Measurements from ENCODE around the gene SLC1A7. TPM values are rescaled to one million over a fixed set of nuclear protein-coding genes. Genes with fewer than 3 reads are reported as not detected.

Gene SLC1A7
- total RNA-seq, 1 experiment from 2014 or later = not detected

DNA sequence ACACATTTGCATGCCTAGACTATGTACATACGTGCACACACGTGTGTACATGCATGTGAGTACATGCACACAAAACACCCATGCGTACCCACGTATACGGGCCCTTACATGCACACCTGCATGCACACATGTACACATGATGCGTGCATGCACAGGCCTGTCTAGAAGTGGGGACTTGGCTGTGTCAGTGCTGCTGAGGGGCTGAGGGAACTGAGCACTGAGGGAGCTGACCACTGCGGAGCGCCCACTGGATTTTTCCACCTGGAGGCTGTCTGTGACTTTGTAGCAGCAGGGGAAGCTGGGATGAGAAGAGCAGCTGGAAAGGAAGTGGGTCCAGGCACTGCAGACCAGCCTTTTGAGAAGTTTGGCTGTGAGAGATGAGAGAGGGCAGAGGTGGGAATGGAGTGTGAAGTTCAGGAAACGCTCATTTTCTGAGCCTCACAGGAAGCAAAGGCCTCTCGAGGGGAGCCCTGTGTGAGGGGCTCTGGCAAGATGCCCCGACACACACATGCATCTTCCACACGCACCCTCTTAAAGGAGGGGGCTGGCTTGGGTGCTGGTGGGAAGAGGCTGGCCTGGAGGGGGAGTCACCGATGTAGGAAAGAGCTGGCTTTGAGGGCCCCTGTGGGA, 59.5 kb downstream of the SLC1A7 start:
- ChIA-PET RAD21 (ENCODE audit: low non-redundant PET in 1 of 2, low total read pairs in 2 of 2, uncharacterized antibody in 2 of 2, unreplicated experiment in 2 of 2) (no interaction called here), POLR2A (no interaction called here), CTCF (no interaction called here)
- H3K4me1 ChIP-seq (ENCODE audit: control insufficient read depth in 1 of 2, insufficient read depth in 2 of 2, low read length in 2 of 2) = peaks cover 0 to 7% of the 10 kb centered on the region in 2 experiments; a peak in 1 of 4 replicates
- no peaks in the 10 kb centered on the region for H3K9me3 ChIP-seq (ENCODE audit: control insufficient read depth in 1 of 2, insufficient read depth in 1 of 2, low read depth in 1 of 2, low read length in 2 of 2)
- no peaks in the 10 kb centered on the region for H3K9me2 ChIP-seq (ENCODE audit: insufficient read depth)
- no peak overlapping the region for H2AFZ ChIP-seq (ENCODE audit: low read depth, low read length, poor library complexity, severe bottlenecking)
- no peak overlapping the region for H3K4me3 ChIP-seq (replicated peaks in 1 of 2; ENCODE audit: low read depth in 1 of 2, low read length in 2 of 2)
- intact Hi-C loops (cut with micrococcal nuclease) = no loop called here
- ATAC-seq (no peak), DNase-seq (ENCODE audit: low read depth, low spot score) (no peak)
- no peaks in the 10 kb centered on the region for H3K79me2 ChIP-seq (ENCODE audit: insufficient read depth, low read length)
- no peak overlapping the region for H3K27ac ChIP-seq (ENCODE audit: low read depth, low read length)
- H3K27me3 ChIP-seq (ENCODE audit: insufficient read depth, low read length) = no peaks in the 10 kb centered on the region
- no peaks in the 10 kb centered on the region for H3K36me3 ChIP-seq (ENCODE audit: control insufficient read depth in 1 of 2, insufficient read depth in 2 of 2, low read length in 2 of 2)
- H4K20me1 ChIP-seq (ENCODE audit: insufficient read depth) = no peaks in the 10 kb centered on the region
- TF ChIP-seq ZNF274 (IDR thresholded peaks at IDR 0.05; ENCODE audit: low read depth, low read length) (no peak), TCF7L2 (IDR thresholded peaks at IDR 0.05; ENCODE audit: borderline replicate concordance, extremely low read depth, insufficient read depth, insufficient read length) (no peak), CBX3 (IDR thresholded peaks at IDR 0.05; ENCODE audit: low read depth) (no peak), CEBPB (IDR thresholded peaks at IDR 0.05; ENCODE audit: low read depth) (no peak), POLR2A (IDR thresholded peaks at IDR 0.05; ENCODE audit: borderline replicate concordance, extremely low read depth, insufficient read depth, insufficient read length) (no peak), REST (IDR thresholded peaks at IDR 0.05; ENCODE audit: low read depth) (no peak), EZH2 (IDR thresholded peaks at IDR 0.05) (no peak), ZFX (IDR thresholded peaks at IDR 0.05) (no peak), RAD21 (IDR thresholded peaks at IDR 0.05; ENCODE audit: low read depth) (no peak), SIN3A (IDR thresholded peaks at IDR 0.05; ENCODE audit: low read depth) (no peak), CTCF (IDR thresholded peaks at IDR 0.05 in 2 of 3, conservative IDR thresholded peaks at IDR 0.05 in 1 of 3; ENCODE audit: borderline replicate concordance in 1 of 3, insufficient read depth in 1 of 3, low read depth in 2 of 3, low read length in 2 of 3) (no peak), POLR2AphosphoS5 (IDR thresholded peaks at IDR 0.05; ENCODE audit: low read depth, low read length) (no peak), JUND (IDR thresholded peaks at IDR 0.05) (no peak), SP1 (IDR thresholded peaks at IDR 0.05; ENCODE audit: low read depth) (no peak), SRF (IDR thresholded peaks at IDR 0.05; ENCODE audit: low read depth) (no peak), FOSL1 (IDR thresholded peaks at IDR 0.05; ENCODE audit: low read depth) (no peak), EGR1 (IDR thresholded peaks at IDR 0.05; ENCODE audit: low read depth) (no peak), ELF1 (IDR thresholded peaks at IDR 0.05; ENCODE audit: borderline replicate concordance, low read depth) (no peak)
- TF ChIP-seq, protein P1, sequence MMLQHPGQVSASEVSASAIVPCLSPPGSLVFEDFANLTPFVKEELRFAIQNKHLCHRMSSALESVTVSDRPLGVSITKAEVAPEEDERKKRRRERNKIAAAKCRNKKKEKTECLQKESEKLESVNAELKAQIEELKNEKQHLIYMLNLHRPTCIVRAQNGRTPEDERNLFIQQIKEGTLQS (IDR thresholded peaks at IDR 0.05) = no peak
- TF ChIP-seq, protein P2, sequence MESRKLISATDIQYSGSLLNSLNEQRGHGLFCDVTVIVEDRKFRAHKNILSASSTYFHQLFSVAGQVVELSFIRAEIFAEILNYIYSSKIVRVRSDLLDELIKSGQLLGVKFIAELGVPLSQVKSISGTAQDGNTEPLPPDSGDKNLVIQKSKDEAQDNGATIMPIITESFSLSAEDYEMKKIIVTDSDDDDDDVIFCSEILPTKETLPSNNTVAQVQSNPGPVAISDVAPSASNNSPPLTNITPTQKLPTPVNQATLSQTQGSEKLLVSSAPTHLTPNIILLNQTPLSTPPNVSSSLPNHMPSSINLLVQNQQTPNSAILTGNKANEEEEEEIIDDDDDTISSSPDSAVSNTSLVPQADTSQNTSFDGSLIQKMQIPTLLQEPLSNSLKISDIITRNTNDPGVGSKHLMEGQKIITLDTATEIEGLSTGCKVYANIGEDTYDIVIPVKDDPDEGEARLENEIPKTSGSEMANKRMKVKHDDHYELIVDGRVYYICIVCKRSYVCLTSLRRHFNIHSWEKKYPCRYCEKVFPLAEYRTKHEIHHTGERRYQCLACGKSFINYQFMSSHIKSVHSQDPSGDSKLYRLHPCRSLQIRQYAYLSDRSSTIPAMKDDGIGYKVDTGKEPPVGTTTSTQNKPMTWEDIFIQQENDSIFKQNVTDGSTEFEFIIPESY (IDR thresholded peaks at IDR 0.05; ENCODE audit: extremely low read depth, insufficient replicate concordance, low read length) = no peak
- H3K9ac ChIP-seq (ENCODE audit: low read length) = no peak overlapping the region
- BruUV-seq (replicated peaks) = no TSS peak
- H3K4me2 ChIP-seq (ENCODE audit: low read length) = no peak overlapping the region

Measured in HCT116 (cell line).